Measurements from ENCODE around the gene EIF4A3.
A peak's percentile ranks its signal among the peaks of the same experiment; 100 is the strongest.

EIF4A3 gene

DNA sequence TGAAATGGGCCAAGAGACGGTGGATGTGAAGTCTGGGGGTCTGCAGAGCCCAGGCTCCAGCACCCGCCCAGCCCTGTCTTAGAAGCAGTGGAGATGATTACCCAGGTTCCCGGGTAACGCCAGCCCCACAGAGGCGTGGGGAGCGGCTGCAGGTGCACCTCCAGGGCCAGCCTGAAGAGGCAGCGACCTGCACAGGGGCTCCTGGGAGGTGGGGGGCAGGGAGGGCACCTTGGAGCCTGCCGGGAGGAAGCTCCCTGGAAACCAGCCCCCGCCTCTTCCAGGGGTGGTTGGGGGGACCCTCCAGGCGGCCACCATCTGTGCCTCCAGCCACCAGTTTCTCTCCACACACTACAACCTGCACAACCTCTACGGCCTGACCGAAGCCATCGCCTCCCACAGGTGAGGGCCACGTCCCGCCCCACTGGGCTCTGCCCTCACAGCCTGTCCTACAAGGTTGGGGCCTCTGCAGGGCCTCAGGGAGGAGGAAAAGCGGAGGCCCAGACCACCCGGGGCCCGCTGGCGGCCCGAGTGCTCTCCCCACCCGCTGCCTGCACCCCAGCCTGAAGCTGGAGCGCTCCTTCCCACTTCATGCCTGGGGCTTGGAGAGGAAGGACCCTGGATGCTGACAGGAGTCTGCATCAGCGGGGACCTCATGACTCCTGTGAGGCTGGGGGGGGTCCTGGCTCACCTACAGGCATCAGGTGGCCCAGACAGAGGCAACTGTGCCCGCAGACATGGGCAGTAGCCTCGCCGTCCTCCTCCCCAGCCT lies 35.0 kb downstream of the EIF4A3 start:
- DNase-seq (ENCODE audit: low spot score) = no peak

GRCh38 chr17:80110927-80111701 lies 35.8 kb downstream of the EIF4A3 start:
- no peak for DNase-seq (ENCODE audit: low spot score)

- DNase-seq (ENCODE audit: low spot score) = no peak
Observed at GRCh38 chr17:80110447-80110812, 36.5 kb downstream of the EIF4A3 start.

GRCh38 chr17:80109713-80110446 lies 37.0 kb downstream of the EIF4A3 start:
- no peak for DNase-seq (ENCODE audit: low spot score)

- DNase-seq (ENCODE audit: low spot score) = no peak
Observed at GRCh38 chr17:80109066-80109660, 37.8 kb downstream of the EIF4A3 start.

DNA sequence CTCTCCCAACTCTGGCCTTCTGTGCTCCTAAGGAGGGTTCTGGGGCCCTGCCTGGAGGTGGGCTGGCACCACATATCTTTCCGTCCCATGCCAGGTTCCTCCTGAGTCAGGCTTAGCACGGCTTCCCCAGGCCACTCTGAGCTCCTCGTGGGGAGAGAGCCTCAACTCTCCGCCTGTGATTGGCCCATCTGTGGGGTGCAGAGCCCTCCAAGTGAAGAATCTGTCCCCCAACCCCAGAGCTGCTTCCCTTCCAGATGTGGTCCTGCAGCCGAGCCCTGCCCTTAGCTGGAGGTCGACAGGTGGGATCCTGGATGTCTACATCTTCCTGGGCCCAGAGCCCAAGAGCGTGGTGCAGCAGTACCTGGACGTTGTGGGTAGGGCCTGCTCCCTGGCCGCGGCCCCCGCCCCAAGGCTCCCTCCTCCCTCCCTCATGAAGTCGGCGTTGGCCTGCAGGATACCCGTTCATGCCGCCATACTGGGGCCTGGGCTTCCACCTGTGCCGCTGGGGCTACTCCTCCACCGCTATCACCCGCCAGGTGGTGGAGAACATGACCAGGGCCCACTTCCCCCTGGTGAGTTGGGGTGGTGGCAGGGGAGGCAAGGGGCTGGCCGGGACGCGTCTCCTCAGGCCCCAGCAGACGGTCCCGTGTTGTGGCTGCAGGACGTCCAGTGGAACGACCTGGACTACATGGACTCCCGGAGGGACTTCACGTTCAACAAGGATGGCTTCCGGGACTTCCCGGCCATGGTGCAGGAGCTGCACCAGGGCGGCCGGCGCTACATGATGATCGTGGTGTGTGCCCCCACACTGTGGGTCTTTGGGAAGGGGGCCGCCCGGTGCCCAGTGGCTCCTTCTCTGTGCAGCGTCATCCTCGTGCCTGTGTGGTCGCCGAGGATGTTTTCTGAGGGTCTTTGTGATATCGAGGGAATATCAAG lies 38.6 kb downstream of the EIF4A3 start:
- no peak for DNase-seq (ENCODE audit: low spot score)

DNA sequence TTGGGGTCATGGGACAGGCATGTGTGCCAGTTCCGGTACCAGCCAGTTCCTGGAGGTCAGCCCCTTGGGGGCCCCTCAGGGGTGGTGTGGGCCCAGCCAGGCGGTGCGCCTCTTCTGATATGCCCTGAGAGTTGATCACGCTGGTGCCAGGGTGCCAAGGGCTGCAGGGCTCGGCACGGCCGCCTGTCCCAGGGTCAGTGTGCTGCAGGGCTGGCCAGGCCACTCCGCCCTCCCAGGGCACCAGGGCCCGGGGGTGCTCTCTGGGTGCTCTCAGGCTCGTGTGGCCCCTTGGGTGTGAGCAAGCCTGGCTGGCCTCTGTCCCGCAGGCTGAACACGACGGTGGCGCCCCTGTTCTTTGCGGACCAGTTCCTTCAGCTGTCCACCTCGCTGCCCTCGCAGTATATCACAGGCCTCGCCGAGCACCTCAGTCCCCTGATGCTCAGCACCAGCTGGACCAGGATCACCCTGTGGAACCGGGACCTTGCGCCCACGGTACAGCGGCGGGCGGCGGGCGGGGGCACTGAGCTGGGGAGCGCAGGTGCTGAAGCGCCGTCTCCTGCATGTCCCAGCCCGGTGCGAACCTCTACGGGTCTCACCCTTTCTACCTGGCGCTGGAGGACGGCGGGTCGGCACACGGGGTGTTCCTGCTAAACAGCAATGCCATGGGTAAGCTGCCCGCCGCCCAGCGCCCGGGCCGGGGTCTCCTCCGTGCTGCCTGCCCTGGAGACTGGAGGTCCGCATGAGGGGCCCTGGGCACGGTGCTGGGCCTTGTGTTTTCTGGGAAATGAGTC lies 39.5 kb downstream of the EIF4A3 start:
- no peak for DNase-seq (ENCODE audit: low spot score)

DNA sequence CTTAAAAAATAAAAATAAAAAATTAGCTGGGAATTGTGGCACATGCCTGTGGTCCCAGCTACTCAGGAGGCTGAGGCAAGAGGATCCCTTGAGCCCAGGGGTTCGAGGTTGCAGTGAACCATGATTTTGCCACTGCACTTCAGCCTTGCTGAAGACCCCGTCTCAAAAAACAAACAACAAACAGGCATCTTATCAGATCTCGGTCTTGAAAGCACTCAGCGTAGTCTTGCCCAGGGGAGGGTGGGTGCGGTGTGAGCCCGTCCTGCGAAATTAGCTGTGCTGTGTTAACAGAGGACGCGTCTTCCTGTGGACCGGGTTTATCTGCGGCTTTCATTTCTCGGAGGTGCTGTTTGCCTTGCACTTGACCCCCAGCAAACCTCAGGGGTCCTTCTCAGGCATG lies 40.2 kb downstream of the EIF4A3 start:
- no peak for DNase-seq (ENCODE audit: low spot score)

DNA sequence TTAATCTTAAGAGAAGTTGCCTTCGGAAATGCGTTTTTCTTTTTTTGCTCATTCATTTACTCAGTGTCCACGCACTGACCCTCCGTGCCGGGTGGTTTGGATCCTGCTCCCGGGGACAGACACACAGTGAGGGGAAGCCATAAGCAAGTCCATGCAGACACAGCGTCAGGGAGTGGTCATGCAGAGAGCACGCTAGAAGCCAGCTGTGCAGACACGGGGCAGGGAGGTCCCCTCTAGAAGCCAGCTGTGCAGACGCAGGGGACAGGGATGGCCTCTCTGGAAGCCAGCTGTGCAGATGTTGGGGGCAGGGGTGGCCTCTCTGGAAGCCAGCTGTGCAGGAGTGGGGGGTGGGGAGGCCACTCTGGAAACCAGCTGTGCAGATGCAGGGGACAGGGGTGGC lies 40.8 kb downstream of the EIF4A3 start:
- no peak for DNase-seq (ENCODE audit: low spot score)

- no peak for DNase-seq (ENCODE audit: low spot score)
Observed at GRCh38 chr17:80105762-80106161, 41.2 kb downstream of the EIF4A3 start.

GRCh38 chr17:80104956-80105375 lies 42.0 kb downstream of the EIF4A3 start:
- DNase-seq (ENCODE audit: low spot score) = no peak

DNA sequence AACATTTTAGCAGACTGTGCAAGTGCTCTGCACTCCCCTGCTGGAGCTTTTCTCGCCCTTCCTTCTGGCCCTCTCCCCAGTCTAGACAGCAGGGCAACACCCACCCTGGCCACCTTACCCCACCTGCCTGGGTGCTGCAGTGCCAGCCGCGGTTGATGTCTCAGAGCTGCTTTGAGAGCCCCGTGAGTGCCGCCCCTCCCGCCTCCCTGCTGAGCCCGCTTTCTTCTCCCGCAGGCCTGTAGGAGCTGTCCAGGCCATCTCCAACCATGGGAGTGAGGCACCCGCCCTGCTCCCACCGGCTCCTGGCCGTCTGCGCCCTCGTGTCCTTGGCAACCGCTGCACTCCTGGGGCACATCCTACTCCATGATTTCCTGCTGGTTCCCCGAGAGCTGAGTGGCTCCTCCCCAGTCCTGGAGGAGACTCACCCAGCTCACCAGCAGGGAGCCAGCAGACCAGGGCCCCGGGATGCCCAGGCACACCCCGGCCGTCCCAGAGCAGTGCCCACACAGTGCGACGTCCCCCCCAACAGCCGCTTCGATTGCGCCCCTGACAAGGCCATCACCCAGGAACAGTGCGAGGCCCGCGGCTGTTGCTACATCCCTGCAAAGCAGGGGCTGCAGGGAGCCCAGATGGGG lies 42.5 kb downstream of the EIF4A3 start:
- no peak for DNase-seq (ENCODE audit: low spot score)

GRCh38 chr17:80103449-80104085 lies 43.4 kb downstream of the EIF4A3 start:
- DNase-seq (ENCODE audit: low spot score) = no peak

- no peak for DNase-seq (ENCODE audit: low spot score)
Observed at GRCh38 chr17:80102664-80103448, 44.1 kb downstream of the EIF4A3 start.

- DNase-seq (ENCODE audit: low spot score) = peak; percentile 62
Observed at GRCh38 chr17:80101946-80102663, 44.8 kb downstream of the EIF4A3 start.

- peak; percentile 98 for DNase-seq (ENCODE audit: low spot score)
Observed at GRCh38 chr17:80101011-80101945, 45.6 kb downstream of the EIF4A3 start, which contains the start of gene GAA. Gene GAA (plus strand): TSS chr17:80101581. CDS start chr17:80104587, 3,006 bp downstream.

DNA sequence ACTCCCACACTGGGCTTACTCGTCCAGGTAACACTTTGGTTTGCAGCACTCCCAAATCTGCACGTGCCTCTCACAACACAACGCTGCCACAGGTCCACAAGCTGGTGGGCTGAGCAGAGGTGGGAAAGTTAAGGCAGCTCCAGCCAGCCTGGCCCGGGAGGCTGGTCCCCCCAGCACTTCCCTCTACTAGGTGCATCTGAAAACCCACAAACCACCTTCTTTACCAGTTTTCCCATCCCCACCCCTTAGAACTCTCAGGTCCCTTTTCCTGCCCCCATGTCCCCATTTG lies 46.9 kb downstream of the EIF4A3 start:
- DNase-seq (ENCODE audit: low spot score) = no peak
